Neutrophil (primary cell): Measurements from ENCODE around the gene CYP4V2.

Experiments
- H3K27ac ChIP-seq: fragments of 200-600 bp; sonication (generic); 2 replicates; pipeline ENCODE4 v1.5.1; 2016; ENCODE audit warnings: mild to moderate bottlenecking, moderate library complexity
- H3K27me3 ChIP-seq: fragments of 200-600 bp; sonication (generic); 2 replicates; pipeline ENCODE4 v1.6.0; 2016; ENCODE audit warnings: mild to moderate bottlenecking
- H3K36me3 ChIP-seq: fragments of 200-600 bp; sonication (generic); 2 replicates; pipeline ENCODE4 v1.5.1; 2017
- H3K4me1 ChIP-seq, 2 experiments: fragments of 200-600 bp in 1 of 2; sonication (generic) in 1 of 2; 1 replicate in 1 of 2; 2 replicates in 1 of 2; pipeline versions ENCODE4 v1.5.1 to v1.6.1; 2013 to 2016; ENCODE audit warnings: low read depth in 1 of 2, low read length in 1 of 2, mild to moderate bottlenecking in 1 of 2, moderate library complexity in 1 of 2; ENCODE audit not compliant: control insufficient read depth in 1 of 2, insufficient read depth in 1 of 2
- H3K4me3 ChIP-seq, 2 experiments: fragments of 200-600 bp in 1 of 2; sonication (generic) in 1 of 2; 1 replicate in 1 of 2; 2 replicates in 1 of 2; pipeline ENCODE4 v1.5.1; 2013 to 2016; ENCODE audit warnings: low read depth in 1 of 2, low read length in 1 of 2, mild to moderate bottlenecking in 1 of 2, moderate library complexity in 1 of 2
- H3K9me3 ChIP-seq: fragments of 200-600 bp; sonication (generic); 2 replicates; pipeline ENCODE4 v1.5.1; 2016
- CTCF ChIP-seq: fragments of 200-600 bp; sonication (generic); IDR thresholded peaks from 2 replicates; pipeline ENCODE4 v1.5.1; 2016; ENCODE audit warnings: antibody characterized with exemption

Gene CYP4V2

GRCh38 chr4:186159613-186160012, 31.8 kb upstream of the CYP4V2 start:
- TF ChIP-seq CTCF = no peak

GRCh38 chr4:186161138-186161537, 30.2 kb upstream of the CYP4V2 start:
- Histone ChIP-seq H3K4me1 (no peaks in the 10 kb centered on the region), H3K27me3 (peaks cover 35% of the 10 kb centered on the region), H3K4me3 (no peak overlapping the region), H3K27ac (no peak overlapping the region), H3K36me3 (no peaks in the 10 kb centered on the region), H3K9me3 (no peaks in the 10 kb centered on the region)
- TF ChIP-seq CTCF = no peak

More at GRCh38 chr4:186159613-186160012, 31.8 kb upstream of the CYP4V2 start:
- no peak overlapping the region for H3K27ac ChIP-seq
- H3K27me3 ChIP-seq = peaks cover 35% of the 10 kb centered on the region
- H3K4me3 ChIP-seq = no peak overlapping the region
- H3K36me3 ChIP-seq = no peaks in the 10 kb centered on the region
- H3K9me3 ChIP-seq = no peaks in the 10 kb centered on the region
- H3K4me1 ChIP-seq = no peaks in the 10 kb centered on the region

- TF ChIP-seq CTCF = no peak
- Histone ChIP-seq H3K27me3 (peaks cover 15% of the 10 kb centered on the region), H3K27ac (no peak overlapping the region), H3K9me3 (no peaks in the 10 kb centered on the region), H3K4me1 (no peaks in the 10 kb centered on the region), H3K36me3 (no peaks in the 10 kb centered on the region), H3K4me3 (no peak overlapping the region)
These were observed 24.4 kb upstream of the CYP4V2 start for GRCh38 chr4:186166852-186167512.

- no peak for TF ChIP-seq CTCF
- Histone ChIP-seq H3K9me3 (no peaks in the 10 kb centered on the region), H3K27ac (no peak overlapping the region), H3K4me1 (no peaks in the 10 kb centered on the region), H3K27me3 (peaks cover 9% of the 10 kb centered on the region), H3K36me3 (no peaks in the 10 kb centered on the region), H3K4me3 (no peak overlapping the region)
These were observed 23.8 kb upstream of the CYP4V2 start for GRCh38 chr4:186167605-186168004.

- Histone ChIP-seq H3K27ac (no peak overlapping the region), H3K4me3 (no peak overlapping the region), H3K36me3 (no peaks in the 10 kb centered on the region), H3K9me3 (no peaks in the 10 kb centered on the region), H3K4me1 (no peaks in the 10 kb centered on the region), H3K27me3 (no peaks in the 10 kb centered on the region)
- TF ChIP-seq CTCF = no peak
These were observed 22.6 kb upstream of the CYP4V2 start for GRCh38 chr4:186168750-186169149.
